Skeletal muscle cell (primary cell): ENCODE measurements around the gene EPM2A.
A peak's percentile ranks its signal among the peaks of the same experiment; 100 is the strongest.
"Not testable (repeated sequence)": the region's sequence is repeated elsewhere in the genome, so short reads cannot be mapped to it uniquely, and the experiment has no call there.

Experiments
- DNase-seq: peaks from one replicate; pipeline ENCODE4 v3.0.0-alpha.2; 2010; ENCODE audit warnings: low read depth
- H3K4me3 ChIP-seq: 2 replicates; pipeline ENCODE4 v1.5.1; 2011; ENCODE audit warnings: low read depth, mild to moderate bottlenecking, control low read depth, low read length, moderate library complexity

The EPM2A gene

GRCh38 chr6:145733810-145734209, 1.5 kb downstream of the EPM2A start:
- H3K4me3 ChIP-seq: no peak overlapping the region
- no peak for DNase-seq

- H3K4me3 ChIP-seq: no peak overlapping the region
These were observed 2.1 kb downstream of the EPM2A start for GRCh38 chr6:145733207-145733606.

GRCh38 chr6:145731447-145731846, 3.9 kb downstream of the EPM2A start:
- H3K4me3 ChIP-seq: no peak overlapping the region
- no peak for DNase-seq

More at GRCh38 chr6:145733207-145733606, 2.1 kb downstream of the EPM2A start:
- DNase-seq: no peak

- no peak overlapping the region for H3K4me3 ChIP-seq
- DNase-seq: no peak
These were observed 5.4 kb downstream of the EPM2A start for GRCh38 chr6:145729887-145730286.

- DNase-seq: no peak
- H3K4me3 ChIP-seq: no peak overlapping the region
These were observed 6.6 kb downstream of the EPM2A start for GRCh38 chr6:145728444-145729385.

DNA sequence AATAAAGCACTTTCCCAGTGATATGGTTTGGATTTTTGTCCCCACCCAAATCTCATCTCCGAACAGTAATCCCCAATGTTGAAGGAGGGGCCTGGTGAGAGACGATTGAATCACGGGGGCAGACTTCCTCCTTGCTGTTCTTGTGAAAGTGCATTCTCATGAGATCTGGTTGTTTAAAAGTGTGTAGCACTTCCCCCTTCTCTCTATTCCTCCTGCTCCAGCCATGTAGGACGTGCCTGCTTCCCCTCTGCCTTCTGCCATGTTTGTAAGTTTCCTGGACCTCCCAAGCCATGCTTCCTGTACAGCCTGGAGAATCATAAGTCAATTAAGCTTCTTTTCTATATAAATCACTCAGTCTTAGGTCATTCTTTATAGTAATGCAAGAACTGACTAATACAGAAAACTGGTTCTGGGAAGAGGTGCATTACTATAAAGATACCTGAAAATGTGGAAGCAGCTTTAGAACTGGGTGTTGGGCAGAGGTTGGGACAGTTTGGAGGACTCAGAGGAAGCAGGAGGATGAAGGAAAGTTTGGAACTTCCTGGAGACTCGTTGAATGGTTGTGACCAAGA, 7.4 kb downstream of the EPM2A start:
- H3K4me3 ChIP-seq: no peak overlapping the region
- DNase-seq: no peak

DNA sequence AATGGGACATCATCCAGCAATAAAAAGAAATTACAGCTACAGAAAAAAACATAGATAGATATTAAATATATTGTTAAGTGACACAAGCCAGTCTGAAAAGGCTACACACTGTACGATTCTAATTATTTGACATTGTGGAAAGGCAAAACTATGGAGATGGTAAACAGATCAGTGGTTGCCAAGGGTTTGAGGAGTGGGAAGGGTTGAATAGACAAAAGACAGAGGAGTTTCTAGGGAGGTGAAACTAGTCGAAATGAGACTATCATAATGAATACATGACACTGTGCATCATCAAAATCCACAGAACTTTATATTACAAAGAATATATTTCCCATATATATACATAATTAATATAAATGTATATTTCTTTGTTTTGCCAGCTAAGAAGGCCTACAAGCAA, 9.8 kb downstream of the EPM2A start:
- no peak for DNase-seq
- H3K4me3 ChIP-seq: no peak overlapping the region

DNA sequence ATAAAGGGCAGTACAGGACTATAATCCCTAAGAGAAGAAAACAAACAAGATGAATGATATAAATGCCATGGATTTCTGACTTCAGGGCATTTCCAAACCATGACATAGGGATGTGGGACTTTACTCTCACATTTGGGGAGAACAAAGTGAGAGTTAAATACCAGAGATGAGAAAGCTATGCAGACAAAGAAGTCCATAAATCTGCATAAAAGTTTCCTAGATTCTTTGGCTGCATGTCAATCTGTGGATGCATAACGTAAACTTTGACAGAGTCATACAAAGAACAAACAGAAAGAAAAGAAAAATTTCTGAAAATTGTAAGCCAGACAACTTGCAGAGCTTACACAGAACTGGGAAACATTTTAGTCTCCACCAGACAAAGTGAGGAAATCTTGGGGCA, 11.7 kb downstream of the EPM2A start:
- DNase-seq: no peak
- H3K4me3 ChIP-seq: no peak overlapping the region

GRCh38 chr6:145722190-145722589, 13.1 kb downstream of the EPM2A start:
- no peak for DNase-seq
- H3K4me3 ChIP-seq: no peak overlapping the region

GRCh38 chr6:145721144-145721543, 14.2 kb downstream of the EPM2A start:
- H3K4me3 ChIP-seq: no peak overlapping the region
- DNase-seq: no peak

GRCh38 chr6:145715426-145715825, 19.9 kb downstream of the EPM2A start:
- no peak for DNase-seq
- H3K4me3 ChIP-seq: no peak overlapping the region

- no peak overlapping the region for H3K4me3 ChIP-seq
- no peak for DNase-seq
These were observed 20.6 kb downstream of the EPM2A start for GRCh38 chr6:145714731-145715130.

GRCh38 chr6:145713773-145714172, 21.5 kb downstream of the EPM2A start:
- DNase-seq: no peak
- no peak overlapping the region for H3K4me3 ChIP-seq

GRCh38 chr6:145711372-145711771, 23.9 kb downstream of the EPM2A start:
- no peak for DNase-seq

GRCh38 chr6:145707397-145707796, 27.9 kb downstream of the EPM2A start:
- DNase-seq: no peak

More at GRCh38 chr6:145711372-145711771, 23.9 kb downstream of the EPM2A start:
- no peak overlapping the region for H3K4me3 ChIP-seq

DNA sequence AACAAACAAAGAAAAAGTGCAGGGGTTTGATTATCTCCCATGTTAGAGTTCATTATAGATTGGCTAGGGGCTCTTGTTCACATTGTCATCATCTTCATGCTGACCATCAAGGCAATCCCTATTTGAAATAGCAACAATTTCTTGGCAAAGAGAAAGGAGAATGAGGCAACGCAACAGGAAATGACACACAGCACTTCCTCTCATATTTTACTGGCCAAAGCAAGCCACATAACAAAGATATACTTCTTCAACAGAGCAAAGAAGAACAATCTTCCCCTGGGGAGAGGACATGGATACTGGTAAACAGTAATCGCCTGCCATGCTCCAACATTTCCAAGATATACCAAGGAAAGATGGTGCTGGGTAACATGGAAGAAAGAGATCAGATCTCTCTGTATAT, 29.8 kb downstream of the EPM2A start:
- peak; percentile 53 for DNase-seq

More at GRCh38 chr6:145707397-145707796, 27.9 kb downstream of the EPM2A start:
- H3K4me3 ChIP-seq: no peak overlapping the region

GRCh38 chr6:145704143-145704781, 31.1 kb downstream of the EPM2A start:
- DNase-seq: no peak
- no peak overlapping the region for H3K4me3 ChIP-seq

More for the DNA sequence above, 29.8 kb downstream of the EPM2A start:
- no peak overlapping the region for H3K4me3 ChIP-seq

DNA sequence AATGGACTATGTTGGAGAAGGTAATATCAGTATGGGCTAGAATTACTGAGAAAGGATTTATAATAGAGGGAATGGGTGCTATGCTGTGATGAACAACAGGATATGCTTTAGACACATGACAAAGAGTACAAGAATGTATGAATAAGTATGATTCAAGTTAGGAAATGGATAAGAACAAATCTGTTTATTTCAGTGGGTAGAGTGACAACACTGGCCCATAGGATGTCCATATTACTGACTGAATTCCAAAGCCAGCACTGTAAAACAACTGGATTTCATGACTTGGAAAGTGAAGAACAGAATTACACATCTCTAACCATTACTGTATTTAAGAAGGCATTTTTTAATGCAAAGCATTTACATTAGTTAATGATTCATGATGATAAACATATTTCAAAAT, 35.9 kb downstream of the EPM2A start:
- H3K4me3 ChIP-seq: no peak overlapping the region
- DNase-seq: peak; percentile 68

- not testable (repeated sequence) for H3K4me3 ChIP-seq, DNase-seq
These were observed 37.9 kb downstream of the EPM2A start for GRCh38 chr6:145697401-145697800.

- DNase-seq: no peak
- no peak overlapping the region for H3K4me3 ChIP-seq
These were observed 41.1 kb downstream of the EPM2A start for GRCh38 chr6:145694083-145694737.
